Fibroblast of skin of back (primary cell): ENCODE measurements around the gene SRPK2.

Experiments used
- DNase-seq: peaks from one replicate; pipeline ENCODE4 v3.0.0-alpha.2; 2013

The SRPK2 gene

GRCh38 chr7:105073143-105073542, 315.6 kb downstream of the SRPK2 start:
- no peak for DNase-seq

GRCh38 chr7:105068886-105069285, 319.8 kb downstream of the SRPK2 start:
- no peak for DNase-seq

- no peak for DNase-seq
Observed at GRCh38 chr7:105067691-105068090, 321.0 kb downstream of the SRPK2 start.
